Measurements from ENCODE around the gene TSPAN6. TPM values are rescaled to one million over a fixed set of nuclear protein-coding genes. Genes with fewer than 3 reads are reported as not detected.
A peak's percentile ranks its signal among the peaks of the same experiment; 100 is the strongest.

TSPAN6 gene
- 10 to 100 TPM; 27.3 to 55.5 (median 38.4) TPM for total RNA-seq

DNA sequence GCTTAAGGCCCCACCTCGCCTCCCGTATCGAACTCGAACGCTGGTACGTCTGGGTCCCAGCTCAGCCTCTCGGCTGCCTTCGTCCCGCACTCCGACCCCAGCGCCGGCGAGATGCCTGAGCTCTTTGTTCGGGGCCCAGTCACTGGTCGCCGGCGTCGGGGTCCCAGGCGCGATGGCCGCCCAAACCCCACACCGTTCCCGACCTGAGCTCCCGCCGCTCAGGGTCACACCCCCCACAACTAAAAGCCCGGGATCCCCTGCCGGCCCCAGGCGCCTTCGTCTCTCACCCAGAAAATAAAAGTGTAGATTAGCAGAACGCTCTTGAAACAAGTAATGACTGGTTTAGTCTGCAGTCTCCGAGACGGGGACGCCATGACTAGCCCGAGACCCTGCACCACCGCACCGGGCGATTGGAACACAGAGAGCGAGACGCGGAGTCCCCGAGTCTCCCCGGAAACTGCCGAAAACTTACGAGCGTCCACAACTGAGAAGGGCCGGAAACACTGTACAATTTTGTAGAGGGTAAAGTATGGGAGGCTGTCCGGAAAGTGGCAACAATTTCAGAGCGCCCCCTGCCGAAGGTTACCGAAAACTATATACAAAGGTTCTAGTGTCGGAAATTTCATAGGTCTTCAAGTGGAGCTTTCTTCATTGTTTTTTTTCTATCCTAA is at the start of gene TSPAN6:
TSS of gene TSPAN6 (minus strand) at position 486 of the 671 bp plus-strand sequence. CDS start at position 374, 112 bp downstream.
- TF ChIP-seq CTCF (IDR thresholded peaks at IDR 0.05): no peak
- peak; percentile 93 for ATAC-seq (ENCODE audit: low FRiP score)
- peak; percentile 54 for DNase-seq (ENCODE audit: low spot score)

- DNase-seq (ENCODE audit: low spot score): no peak
- no peak for ATAC-seq (ENCODE audit: low FRiP score)
- TF ChIP-seq CTCF (IDR thresholded peaks at IDR 0.05): peak in 1 of 3 donors; percentile 3
Observed at GRCh38 chrX:100685997-100686305, 49.3 kb upstream of the TSPAN6 start.

DNA sequence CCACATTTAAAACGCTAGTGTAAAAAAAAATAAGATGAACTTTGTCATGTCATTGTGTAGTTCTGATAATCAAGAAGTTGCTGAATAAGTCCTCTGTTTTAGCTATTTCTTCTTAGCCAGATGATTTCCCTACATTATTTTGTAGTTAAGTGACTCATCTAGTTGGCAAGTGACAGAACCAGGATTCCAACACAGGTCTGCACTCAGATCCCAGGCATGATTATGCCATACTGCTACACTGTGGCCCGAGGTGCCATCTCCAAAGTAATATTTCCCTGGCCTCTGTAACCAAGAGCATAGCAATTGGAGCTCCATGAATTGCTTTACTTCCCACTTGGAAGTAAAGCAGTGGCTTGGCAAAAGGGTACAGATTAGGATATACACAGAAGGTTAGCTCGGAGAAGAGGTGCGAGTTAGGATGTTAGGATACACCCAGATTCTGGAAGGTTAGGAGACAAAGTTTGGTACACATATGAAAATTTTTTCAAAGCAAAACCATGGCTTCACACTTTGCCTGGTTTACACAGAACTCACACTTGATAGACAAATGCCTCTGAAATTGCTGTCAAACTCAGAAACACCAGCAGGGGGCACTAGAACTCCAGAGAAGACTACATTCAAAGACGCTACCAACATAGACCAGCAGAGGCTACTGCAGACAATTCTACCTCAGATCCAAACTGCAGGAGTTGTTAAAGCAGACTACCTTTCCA is 48.8 kb upstream of the TSPAN6 start:
- ATAC-seq (ENCODE audit: low FRiP score): peak; percentile 76
- DNase-seq (ENCODE audit: low spot score): peak; percentile 66
- peak in 2 of 3 donors; percentile 32 to 74 for TF ChIP-seq CTCF (IDR thresholded peaks at IDR 0.05)

DNA sequence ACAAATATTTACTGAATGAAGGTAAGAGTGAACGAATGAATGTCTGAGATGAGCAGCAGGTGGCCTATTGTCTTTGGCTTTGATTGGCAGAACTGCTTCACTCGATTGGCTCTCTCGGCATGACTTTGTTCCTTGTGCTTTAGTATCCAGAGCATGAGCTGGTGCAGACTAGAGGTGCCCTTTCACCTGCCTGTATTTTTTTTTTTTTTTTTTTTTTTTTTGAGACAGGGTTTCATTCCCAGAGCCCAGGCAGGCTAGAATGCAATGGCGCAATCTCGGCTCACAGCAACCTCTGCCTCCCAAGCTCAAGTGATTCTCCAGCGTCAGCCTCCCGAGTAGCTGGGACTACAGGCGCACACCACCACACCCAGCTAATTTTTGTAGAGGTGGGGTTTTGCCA is 46.3 kb upstream of the TSPAN6 start:
- TF ChIP-seq CTCF (IDR thresholded peaks at IDR 0.05): no peak
- DNase-seq (ENCODE audit: low spot score) (no peak), ATAC-seq (ENCODE audit: low FRiP score) (no peak)

- TF ChIP-seq CTCF (IDR thresholded peaks at IDR 0.05): no peak
- ATAC-seq (ENCODE audit: low FRiP score): no peak
Observed at GRCh38 chrX:100681599-100681998, 45.0 kb upstream of the TSPAN6 start.

DNA sequence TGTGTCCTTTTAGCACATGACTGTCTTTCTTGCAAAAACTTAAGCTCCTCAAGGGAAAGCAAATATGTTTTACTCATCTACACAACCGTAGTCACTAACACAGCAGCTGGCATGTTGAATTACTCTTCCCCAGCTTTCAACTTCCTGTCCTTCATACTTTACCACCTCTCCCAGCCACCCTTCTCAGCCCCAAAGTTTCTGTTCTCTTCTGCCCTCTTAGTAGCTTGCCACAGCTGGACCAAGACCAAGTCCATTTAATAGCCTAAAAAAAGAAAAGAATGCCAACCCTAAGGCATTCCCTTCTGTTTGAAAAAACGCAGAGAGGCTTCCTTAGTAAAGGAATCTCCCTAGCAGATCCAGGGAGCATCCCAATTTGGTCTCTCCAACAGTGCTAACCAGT is 44.1 kb upstream of the TSPAN6 start:
- DNase-seq (ENCODE audit: low spot score): no peak
- ATAC-seq (ENCODE audit: low FRiP score): no peak
- no peak for TF ChIP-seq CTCF (IDR thresholded peaks at IDR 0.05)

More at GRCh38 chrX:100681599-100681998, 45.0 kb upstream of the TSPAN6 start:
- DNase-seq (ENCODE audit: low spot score): no peak

All from omental fat pad (tissue), 4 donors.